ENCODE results near the gene MARK1.
"Not testable (repeated sequence)": the region's sequence is repeated elsewhere in the genome, so short reads cannot be mapped to it uniquely, and the experiment has no call there.

The MARK1 gene

GRCh38 chr1:220631238-220631815 lies 103.4 kb downstream of the MARK1 start:
- peak; percentile 4 for DNase-seq

- no peak for DNase-seq
These were observed 109.8 kb downstream of the MARK1 start for GRCh38 chr1:220637759-220638158.

GRCh38 chr1:220642285-220642684 lies 114.3 kb downstream of the MARK1 start:
- DNase-seq = no peak

GRCh38 chr1:220652995-220653394 lies 125.1 kb downstream of the MARK1 start:
- no peak for DNase-seq

GRCh38 chr1:220655509-220655908 lies 127.6 kb downstream of the MARK1 start:
- no peak for DNase-seq

GRCh38 chr1:220655961-220656740 lies 128.2 kb downstream of the MARK1 start:
- no peak for DNase-seq

DNA sequence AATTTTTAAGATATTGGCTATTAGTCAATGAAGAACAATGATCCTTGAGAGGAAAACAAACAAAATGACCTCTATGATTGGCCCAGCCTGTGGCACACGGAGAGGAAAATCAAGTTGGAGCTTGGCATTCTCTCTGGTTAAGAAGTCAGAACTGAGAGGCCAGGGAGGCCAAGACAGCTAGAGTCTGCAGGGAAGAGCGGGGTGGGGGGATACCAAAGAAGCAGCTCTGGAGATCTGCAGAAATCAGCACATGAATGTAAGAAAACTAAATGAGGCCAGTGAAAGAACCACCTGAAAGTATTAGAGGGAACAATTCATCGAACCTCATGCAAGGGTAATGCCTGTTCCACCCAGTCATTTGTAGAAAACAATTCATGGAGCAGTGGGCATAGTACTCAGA lies 138.4 kb downstream of the MARK1 start:
- DNase-seq = no peak

GRCh38 chr1:220669005-220669404 lies 141.1 kb downstream of the MARK1 start:
- DNase-seq = no peak

DNA sequence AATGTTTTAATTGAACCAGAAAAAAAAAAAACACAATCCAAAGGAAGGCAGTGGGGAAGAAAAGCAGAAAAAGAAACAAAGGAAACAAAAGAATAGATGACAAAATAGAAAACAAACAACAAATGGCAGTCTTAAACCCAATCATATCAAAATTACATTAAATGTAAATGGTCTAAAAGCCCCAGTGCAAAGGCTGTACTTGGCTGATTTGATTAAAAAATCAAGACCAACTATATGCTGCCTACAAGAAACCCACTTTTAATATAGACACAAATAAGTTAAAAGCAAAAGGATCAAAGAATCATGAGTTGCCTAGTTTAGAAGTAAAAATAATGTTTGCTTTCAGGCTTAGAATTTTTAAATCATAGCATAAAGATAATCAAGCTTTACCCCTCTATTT lies 142.4 kb downstream of the MARK1 start:
- no peak for DNase-seq

GRCh38 chr1:220673921-220674320 lies 146.0 kb downstream of the MARK1 start:
- no peak for DNase-seq

GRCh38 chr1:220677251-220677650 lies 149.3 kb downstream of the MARK1 start:
- no peak for DNase-seq

DNA sequence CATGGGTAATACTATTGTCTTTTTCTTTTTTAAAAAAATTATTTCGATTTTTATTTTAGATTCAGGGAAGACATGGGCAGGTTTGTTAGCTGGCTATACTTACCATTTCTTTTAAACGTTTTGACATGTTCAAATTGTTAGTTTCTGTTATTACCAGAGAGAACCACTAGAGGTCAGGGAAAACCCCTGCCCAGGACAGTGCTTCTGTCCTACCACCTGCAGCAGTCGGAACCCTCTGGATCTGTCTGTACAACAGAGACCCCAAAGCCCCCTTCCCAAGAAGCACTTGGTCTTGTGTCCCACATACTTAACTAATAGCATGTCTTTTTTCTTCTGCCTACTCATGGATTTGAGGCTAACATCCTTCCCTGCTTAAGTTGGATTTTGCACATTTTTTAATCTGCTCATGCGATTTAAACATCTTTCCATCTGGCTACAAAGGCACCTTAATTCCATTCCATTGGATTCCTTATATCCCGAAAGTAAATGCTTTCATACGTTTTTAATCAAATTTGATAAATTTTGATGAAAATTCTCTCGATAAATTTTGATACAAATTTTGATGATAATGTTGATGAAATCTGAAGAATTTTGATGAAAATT lies 152.2 kb downstream of the MARK1 start:
- DNase-seq = peak; percentile 24

GRCh38 chr1:220681220-220681880 lies 153.4 kb downstream of the MARK1 start:
- no peak for DNase-seq

DNA sequence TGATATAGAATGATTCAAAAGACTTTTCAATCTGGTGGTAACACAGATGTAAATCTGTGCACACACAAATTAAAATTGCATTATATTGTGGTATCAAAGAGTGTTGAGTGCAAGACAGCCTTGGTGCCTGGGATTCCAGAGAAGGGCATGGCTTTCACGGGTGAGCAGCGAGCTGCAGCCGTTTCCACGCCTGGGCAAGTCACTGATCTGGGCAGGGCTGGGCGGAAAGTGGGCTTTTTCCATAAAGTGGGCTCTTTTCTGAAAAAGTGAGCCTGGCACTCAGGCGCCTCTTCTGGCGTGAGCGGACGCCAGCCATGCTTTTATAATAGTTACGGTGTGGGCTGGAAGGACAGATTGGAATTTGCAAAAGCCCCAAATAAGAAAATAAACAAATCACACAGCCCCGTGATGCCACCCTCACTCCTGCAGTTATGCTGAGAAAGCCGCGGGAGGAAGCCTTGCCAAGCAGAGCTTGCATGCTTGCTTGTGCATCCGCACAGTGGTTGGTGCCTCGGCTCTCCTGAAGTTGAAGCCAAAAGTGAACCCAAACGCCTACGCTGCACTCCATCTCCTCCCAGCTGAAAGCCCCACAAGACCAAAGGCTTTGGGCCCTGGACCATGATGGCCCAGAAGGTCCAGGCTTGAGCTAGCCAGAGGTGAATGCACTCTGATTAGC lies 155.1 kb downstream of the MARK1 start:
- no peak for DNase-seq

GRCh38 chr1:220683716-220684115 lies 155.8 kb downstream of the MARK1 start:
- DNase-seq = not testable (repeated sequence)

- no peak for DNase-seq
These were observed 157.0 kb downstream of the MARK1 start for GRCh38 chr1:220684890-220685289.

- DNase-seq = no peak
These were observed 157.9 kb downstream of the MARK1 start for GRCh38 chr1:220685879-220686278.

- DNase-seq = no peak
These were observed 159.9 kb downstream of the MARK1 start for GRCh38 chr1:220687809-220688208.

DNA sequence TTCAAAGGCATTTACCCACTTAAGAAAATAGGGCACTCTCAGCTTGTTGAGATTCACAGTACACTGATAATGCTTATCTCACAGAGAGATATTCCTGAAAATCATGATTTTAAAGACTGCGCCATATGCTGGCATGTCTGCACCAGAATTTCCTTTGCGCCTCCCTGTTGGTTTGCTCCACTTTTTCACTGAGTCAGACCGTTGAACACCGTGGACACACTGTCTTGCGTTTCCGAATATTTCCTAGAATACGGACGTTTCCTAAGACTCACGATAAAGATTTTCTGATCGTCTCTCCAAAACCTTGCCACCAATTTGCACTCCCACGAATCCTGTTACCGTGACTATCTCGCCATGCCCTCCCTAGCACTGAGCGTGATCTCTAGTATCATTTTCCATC lies 161.7 kb downstream of the MARK1 start:
- no peak for DNase-seq

- DNase-seq = peak; percentile 42
These were observed 162.5 kb downstream of the MARK1 start, which contains the start of gene C1orf115 for GRCh38 chr1:220690140-220691052. C1orf115 (plus strand) TSS chr1:220690363; CDS start chr1:220690403, 40 bp downstream.

- no peak for DNase-seq
These were observed 163.2 kb downstream of the MARK1 start for GRCh38 chr1:220691053-220691684.

Data from fibroblast of skin of right biceps (primary cell).